HG03066 (cell line): ENCODE data around the gene SYT9.

Source experiments
- ATAC-seq: cut with Tn5 transposase; IDR thresholded peaks from one replicate; pipeline ENCODE4 v1.9.1; 2021; ENCODE audit warnings: low read depth; ENCODE audit not compliant: unreplicated experiment

The SYT9 gene

DNA sequence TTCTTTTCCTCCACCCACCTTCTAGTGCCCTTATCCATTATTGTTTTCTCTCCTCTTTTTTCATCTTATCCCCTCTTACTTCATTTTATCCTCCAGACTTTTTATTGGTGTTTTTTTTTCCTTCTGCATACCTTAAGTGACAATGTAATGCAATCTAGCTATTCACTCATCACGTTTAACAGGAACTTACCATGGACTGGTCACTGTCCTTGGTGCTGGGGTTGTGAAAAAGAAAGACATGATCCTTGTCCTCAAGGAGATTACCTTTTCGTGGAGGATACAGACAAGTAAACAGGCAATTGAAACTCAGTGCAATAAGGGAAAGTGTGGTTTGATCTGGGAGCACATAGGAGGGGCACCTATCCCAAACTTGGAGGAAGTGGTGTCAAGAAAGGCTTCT, 20.7 kb downstream of the SYT9 start:
- no peak for ATAC-seq

- no peak for ATAC-seq
These were observed 23.4 kb downstream of the SYT9 start for GRCh38 chr11:7275133-7275532.

DNA sequence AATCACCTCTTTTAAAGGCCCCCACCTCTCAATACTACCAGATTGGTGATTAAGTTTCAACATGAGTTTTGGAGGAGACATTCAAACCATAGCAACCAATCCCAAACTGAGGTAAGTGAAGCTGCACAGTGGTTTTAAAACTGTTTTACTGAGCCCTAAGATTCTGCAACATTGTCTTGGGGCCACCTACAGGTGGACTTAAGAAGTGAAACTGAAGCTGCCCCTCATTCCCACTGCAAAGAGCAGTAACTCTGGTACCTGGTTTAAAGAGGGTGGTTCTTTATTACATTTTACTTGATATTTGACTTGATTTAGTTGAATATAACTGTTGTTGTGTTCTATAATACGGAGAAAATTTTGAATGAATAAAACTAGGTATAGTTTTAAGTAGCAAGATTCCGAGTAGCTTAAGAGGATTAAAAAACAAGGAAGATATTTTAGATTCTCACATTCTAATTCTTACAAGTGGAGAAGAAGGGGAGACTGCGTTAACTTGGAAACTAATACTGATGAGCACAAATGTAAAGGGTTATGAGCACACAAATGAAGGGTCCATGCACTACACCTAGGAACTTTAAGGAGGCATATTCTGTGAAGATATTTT, 26.7 kb downstream of the SYT9 start:
- no peak for ATAC-seq

DNA sequence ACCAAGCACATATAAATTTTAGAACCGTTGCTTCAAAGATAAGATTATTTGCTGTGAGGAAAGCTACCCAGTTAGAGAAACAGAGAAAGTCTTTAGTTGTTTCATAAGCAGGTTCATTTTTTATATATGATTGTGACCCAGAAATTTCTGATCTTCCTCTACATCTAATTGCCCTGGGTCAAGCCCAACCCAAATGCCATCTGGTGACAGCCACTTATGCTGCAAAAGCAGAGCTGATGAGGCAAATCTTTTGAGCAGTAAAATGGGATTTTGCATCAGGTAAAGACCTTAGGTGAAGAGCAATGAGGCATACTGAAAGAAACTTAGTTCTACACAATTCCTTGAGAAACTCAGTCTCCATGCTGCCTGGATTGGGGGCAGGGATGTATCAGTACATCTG, 28.0 kb downstream of the SYT9 start:
- no peak for ATAC-seq

DNA sequence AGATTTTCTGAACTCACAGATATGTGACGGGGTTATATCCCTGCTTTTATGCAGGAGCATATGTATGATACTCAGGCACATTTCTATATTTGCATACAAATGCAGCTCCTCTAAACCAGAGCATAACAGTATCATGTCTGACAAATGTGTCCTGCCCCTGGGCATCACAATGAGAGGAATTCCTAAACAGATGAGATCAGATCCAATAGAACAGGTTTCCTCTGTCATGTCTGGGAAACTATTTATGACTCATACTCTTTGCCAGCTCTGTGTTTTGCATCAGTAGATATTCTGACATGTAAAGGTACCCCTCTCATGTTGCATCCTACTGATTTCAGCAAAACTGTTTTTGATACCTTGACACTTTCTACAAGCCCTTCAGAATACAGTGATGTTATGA, 29.4 kb downstream of the SYT9 start:
- ATAC-seq = no peak

DNA sequence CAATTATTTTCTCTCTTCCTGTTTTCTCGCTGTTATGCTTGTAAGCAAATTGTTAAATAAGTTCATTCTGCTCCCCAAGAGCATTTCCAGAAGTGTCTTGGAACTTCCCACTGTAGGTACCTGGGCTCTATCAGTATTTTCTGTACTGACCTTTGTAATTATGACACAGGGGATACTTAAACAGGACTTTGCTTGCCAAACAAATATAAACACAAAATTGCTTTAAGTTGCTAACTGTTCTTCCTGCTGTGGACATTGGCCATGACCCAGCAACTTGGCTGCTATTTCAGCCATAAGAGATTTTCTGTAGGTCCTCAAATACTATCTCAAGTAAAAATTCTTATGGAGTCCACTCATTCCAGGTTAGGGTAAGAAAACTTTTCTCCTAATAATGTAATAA, 30.1 kb downstream of the SYT9 start:
- ATAC-seq = no peak

DNA sequence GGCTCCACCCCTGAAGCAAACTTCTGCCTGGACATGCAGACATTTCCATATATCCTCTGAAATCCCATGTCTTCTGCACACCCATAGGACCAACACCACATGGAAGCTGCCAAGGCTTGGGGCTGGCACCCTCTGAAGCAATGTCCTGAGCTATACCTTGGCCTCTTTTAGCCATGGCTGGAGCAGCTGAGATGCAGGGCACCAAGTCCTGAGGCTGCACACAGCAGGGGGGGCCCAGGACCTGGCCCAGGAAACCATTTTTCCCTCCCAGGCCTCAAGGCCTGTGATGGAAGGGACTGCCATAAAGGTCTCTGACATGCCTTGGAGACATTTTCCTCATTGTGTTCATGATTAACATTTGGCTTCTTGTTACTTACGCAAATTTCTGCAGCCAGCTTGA, 34.5 kb downstream of the SYT9 start:
- ATAC-seq = no peak

- ATAC-seq = no peak
These were observed 39.6 kb downstream of the SYT9 start for GRCh38 chr11:7291100-7291829.

DNA sequence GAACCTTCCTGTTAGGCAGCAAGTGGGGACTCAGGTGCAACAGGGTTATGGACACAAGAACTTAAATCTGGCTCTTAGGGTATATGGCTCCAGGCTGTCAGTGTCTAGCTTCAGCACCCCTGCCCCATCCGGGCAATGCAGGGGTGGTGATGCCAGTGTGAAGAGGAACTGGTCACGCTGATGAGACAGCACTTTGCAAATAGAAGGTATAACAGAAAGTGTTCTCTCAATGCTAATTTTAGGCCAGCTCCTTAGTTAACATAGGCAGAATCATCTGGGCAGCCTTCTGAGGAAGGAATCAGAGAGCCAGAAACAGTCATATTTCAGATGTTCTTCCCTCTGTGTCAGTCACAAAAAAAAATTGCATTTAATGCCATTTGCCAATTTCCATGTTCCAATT, 41.2 kb downstream of the SYT9 start:
- ATAC-seq = no peak

- ATAC-seq = no peak
These were observed 47.7 kb downstream of the SYT9 start for GRCh38 chr11:7299393-7299792.

DNA sequence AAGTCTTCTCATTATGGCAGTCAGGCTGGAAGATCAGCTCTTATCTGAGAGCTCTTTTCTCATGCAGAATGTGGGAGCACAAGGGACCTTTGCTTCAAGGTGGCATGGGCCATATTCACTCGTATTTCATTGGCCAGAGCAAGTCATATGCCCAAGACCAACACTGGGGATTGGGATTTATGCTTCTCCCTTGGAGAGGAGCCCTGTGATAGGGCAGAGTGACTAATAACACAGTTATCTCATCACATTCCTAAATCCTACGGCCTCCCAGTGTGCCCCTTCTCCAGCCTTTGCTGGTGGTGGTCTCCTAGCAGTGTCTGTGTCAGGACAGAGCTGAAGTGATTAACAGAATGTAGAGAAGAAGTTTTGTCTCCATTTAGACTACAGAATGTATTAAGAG, 48.6 kb downstream of the SYT9 start:
- no peak for ATAC-seq

- no peak for ATAC-seq
These were observed 51.4 kb downstream of the SYT9 start for GRCh38 chr11:7303146-7303545.

- no peak for ATAC-seq
These were observed 55.2 kb downstream of the SYT9 start for GRCh38 chr11:7306900-7307299.

DNA sequence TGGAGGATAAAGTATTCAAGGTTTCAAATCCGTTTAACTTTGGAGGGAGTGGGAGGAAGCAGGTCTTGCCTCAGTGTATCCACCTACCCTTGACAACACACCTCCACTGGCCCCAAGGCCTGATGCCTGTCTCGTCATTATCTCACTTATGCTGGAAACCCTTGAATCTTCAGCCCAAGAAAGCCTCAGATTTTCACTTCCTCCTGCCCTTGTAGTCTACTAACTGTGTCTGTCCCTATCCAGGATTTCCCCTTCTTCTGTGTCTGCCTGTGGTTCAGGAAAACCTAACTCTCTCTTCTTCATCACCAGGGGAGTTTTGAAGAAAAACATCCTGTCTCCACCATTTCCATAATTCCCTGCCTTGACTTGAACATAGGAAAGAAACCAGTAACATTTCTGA, 56.1 kb downstream of the SYT9 start:
- ATAC-seq = no peak

DNA sequence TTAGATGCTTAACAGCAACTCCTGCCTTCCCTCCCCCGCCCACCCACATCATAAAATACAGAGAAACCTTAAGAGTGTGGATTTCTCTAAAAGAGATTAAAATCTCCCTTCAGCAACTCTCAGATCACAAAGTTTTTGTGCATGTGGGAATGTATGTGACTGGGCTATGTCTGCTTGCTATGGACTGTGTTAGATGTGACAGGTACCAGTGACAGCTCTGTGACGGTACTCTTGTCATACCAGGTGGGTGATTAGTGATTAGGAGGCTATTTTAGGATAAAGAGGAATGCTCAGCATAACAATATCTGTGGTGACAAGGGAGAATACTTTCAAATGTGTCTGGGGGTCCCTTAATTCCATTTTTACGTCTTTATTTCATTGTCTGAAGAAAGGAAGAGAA, 60.2 kb downstream of the SYT9 start:
- ATAC-seq = no peak

- ATAC-seq = no peak
These were observed 63.3 kb downstream of the SYT9 start for GRCh38 chr11:7314811-7315604.

DNA sequence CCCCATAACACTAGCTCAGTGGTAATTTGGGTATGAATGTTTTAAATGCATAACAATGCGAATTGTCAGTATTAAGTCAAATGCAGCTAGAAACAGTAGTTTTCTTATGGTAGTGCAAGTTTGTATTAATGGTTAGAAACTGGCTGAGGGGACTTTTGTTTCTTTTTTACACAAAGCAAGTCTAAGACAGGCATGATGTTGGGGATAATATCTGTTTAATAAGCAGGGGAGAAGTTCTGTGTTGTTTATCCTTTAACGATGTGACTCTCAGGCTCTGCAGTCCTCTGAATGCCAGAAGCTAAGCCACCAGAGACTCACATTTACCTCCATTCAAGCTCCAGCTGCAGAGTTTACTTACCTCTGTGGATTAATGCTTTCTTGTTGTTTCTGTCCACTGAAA, 67.8 kb downstream of the SYT9 start:
- ATAC-seq = no peak

DNA sequence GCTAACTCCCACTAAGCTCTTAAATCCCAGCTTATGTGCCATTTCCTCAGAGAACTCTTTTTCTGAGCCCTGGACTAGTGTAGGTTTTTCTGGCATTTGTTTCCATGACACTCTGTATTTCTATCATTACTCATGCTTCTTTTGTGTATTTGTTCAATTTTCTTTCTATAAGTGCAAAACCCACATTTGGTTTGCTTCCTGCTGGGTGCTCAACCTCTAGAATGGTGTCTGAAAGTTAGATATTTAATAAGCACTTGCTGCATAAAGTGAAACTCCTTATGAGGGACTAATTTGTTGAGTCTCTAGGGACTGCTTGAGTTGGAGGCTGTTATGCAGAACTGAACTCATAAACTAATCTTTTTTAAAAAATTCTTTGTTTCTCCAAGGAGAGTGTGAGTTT, 68.6 kb downstream of the SYT9 start:
- no peak for ATAC-seq

DNA sequence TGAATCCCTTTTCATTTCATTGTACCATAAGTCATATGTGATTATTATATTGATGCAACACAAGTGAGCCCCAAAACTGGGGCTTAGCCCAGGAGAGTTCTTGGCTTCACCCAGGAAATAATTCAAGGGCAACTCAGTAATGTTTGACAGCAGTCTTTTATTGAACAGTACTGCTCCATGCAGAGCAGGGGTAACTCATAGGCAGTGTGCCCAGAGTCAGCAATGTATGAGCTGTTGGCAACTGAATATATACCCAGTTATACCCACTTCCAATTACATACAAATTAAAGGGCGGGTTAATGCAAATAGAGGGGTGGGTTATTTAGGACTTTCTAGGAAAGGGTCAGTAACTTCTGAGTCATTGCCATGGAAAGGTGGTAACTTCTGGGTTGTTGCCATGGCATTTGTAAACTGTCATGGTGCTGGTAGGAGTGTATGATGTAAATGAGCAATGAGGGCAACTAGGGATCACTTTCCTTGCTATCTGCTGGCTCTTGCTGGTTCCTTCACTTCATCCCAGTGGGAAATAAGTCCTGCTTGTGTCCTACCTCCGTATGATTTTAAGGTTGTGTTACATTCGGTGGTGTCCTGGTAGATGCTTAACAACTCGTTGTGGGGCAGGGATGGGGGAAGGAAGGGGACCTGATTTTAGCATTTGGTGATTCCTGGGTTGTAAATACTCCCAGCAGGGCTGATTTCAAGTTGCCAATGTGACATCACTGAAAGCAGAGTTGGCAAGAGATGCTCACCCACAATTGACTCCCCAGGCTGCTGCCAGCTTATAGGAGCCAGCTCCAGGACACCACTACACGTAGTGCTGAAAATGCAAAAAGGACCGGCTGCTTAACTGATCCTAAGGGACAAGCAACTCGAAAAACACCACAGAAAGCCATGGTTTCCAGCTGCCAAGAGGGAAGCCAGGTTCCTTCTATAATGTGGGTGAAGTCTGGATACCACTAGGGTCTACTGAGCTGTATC, 70.1 kb downstream of the SYT9 start:
- ATAC-seq = no peak

- ATAC-seq = no peak
These were observed 80.7 kb downstream of the SYT9 start for GRCh38 chr11:7332451-7332850.

DNA sequence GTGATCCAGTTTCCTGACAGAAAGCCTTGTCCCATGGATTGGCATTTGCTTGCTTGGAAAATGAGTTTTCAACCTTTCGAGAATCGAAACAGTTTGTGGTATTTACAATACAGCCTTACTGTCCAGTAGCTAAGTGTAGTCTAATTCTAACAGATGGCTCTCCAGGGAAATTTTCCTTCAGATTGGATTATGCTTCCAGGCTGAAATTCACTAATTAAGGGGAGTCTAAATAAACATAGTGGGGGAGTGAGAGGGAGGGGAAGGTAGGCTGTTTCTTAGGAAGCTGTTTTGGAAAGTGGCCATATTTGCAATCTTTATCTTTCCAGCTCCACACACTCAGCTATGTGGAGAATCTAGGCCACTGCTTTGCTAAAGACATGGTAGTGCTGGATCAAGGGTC, 81.3 kb downstream of the SYT9 start:
- ATAC-seq = no peak
